ENCODE measurements around the gene STAG2. TPM values are rescaled to one million over a fixed set of nuclear protein-coding genes. Genes with fewer than 3 reads are reported as not detected.

STAG2 gene
- total RNA-seq, 2 donors from 2014 or later, result 56.7 to 84.8 TPM

DNA sequence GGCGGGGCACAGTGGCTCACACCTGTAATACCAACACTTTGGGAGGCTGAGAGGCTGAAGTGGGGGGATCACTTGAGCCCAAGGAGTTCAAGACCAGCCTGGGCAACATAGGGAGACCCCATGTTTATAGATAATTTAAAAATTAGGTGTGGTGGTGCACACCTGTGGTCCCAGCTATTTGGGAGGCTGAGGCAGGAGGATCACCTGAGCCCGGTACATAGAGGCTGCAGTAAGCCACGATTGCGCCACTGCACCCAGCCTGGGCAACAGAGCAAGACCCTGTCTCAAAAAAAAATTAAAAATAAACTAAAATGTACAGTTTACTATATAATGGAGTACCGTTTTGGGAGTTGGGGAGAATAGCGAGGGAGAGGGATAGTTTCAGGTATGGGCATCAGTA, 4.2 kb downstream of the STAG2 start:
- no peaks in the 10 kb centered on the region for H3K36me3 ChIP-seq
- H3K9ac ChIP-seq (ENCODE audit: low read depth in 2 of 2, low read length in 2 of 2), result no peak overlapping the region
- TF ChIP-seq, protein P1, sequence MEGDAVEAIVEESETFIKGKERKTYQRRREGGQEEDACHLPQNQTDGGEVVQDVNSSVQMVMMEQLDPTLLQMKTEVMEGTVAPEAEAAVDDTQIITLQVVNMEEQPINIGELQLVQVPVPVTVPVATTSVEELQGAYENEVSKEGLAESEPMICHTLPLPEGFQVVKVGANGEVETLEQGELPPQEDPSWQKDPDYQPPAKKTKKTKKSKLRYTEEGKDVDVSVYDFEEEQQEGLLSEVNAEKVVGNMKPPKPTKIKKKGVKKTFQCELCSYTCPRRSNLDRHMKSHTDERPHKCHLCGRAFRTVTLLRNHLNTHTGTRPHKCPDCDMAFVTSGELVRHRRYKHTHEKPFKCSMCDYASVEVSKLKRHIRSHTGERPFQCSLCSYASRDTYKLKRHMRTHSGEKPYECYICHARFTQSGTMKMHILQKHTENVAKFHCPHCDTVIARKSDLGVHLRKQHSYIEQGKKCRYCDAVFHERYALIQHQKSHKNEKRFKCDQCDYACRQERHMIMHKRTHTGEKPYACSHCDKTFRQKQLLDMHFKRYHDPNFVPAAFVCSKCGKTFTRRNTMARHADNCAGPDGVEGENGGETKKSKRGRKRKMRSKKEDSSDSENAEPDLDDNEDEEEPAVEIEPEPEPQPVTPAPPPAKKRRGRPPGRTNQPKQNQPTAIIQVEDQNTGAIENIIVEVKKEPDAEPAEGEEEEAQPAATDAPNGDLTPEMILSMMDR (IDR thresholded peaks at IDR 0.05), result no peak
- no peak overlapping the region for H3K27ac ChIP-seq
- no peaks in the 10 kb centered on the region for H3K27me3 ChIP-seq
- intact Hi-C loops (cut with DNase I), result no loop called here
- no peaks in the 10 kb centered on the region for H3K9me3 ChIP-seq
- H3K4me3 ChIP-seq, result no peak overlapping the region
- DNase-seq, result no peak
- no peaks in the 10 kb centered on the region for H3K4me1 ChIP-seq

DNA sequence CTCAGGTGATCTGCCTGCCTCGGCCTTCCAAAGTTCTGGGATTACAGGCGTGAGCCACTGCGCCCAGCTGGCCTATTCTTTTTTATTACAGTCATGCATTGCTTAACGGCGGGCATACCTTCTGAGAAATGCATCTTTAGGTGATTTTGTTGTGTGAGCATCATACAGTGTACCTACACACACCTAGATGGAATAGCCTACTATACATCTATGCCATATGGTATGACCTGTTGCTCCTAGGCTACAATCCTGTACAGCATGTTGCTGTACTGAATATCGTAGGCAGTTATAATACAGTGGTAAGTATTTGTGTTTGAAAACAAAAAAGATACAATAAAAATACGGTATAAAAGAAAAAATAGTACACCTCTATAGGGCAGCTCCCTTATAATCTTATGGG, 6.0 kb downstream of the STAG2 start:
- no peak for DNase-seq
- Histone ChIP-seq H3K27me3 (no peaks in the 10 kb centered on the region), H3K9me3 (no peaks in the 10 kb centered on the region), H3K27ac (no peak overlapping the region), H3K36me3 (no peaks in the 10 kb centered on the region), H3K4me3 (no peak overlapping the region), H3K9ac (ENCODE audit: low read depth in 2 of 2, low read length in 2 of 2) (no peak overlapping the region), H3K4me1 (no peaks in the 10 kb centered on the region)
- TF ChIP-seq, protein P1 (IDR thresholded peaks at IDR 0.05), result no peak
- intact Hi-C loops (cut with DNase I), result no loop called here

DNA sequence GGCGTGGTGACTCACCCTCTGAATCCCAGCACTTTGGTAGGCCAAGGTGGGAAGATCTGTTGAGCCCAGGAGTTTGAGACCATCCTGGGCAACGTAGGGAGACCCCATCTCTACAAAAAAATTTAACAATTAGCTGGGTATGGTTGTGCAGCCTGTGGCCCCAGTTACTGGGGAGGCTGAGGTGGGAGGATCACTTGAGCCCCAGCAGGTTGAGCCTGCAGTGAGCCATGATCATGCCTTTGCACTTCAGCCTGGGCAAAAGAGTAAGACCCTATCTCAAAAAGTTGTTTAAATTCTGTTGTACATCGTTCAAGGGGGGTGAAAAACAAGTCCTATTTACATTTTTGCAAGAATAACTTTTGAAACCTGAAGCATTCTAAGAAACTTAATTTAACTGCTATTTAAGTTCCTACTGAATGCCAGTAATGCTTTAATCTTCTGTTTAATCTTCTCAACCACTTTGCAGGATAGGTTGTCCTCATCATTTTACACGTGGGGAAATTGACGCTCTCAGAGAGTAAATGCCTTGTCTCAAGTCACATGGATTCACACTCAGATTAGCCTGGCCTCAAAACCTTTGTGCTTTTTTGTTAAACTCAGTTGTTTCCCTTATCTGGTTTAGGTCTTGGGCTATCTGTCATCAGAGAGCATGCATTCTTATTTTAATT, 7.0 kb downstream of the STAG2 start:
- no peak overlapping the region for H3K27ac ChIP-seq
- H3K36me3 ChIP-seq, result no peaks in the 10 kb centered on the region
- no peak overlapping the region for H3K9ac ChIP-seq (ENCODE audit: low read depth in 2 of 2, low read length in 2 of 2)
- no peak for DNase-seq
- H3K4me1 ChIP-seq, result no peaks in the 10 kb centered on the region
- H3K4me3 ChIP-seq, result no peak overlapping the region
- H3K9me3 ChIP-seq, result no peaks in the 10 kb centered on the region
- TF ChIP-seq, protein P1 (IDR thresholded peaks at IDR 0.05), result no peak
- intact Hi-C loops (cut with DNase I), result no loop called here
- no peaks in the 10 kb centered on the region for H3K27me3 ChIP-seq

DNA sequence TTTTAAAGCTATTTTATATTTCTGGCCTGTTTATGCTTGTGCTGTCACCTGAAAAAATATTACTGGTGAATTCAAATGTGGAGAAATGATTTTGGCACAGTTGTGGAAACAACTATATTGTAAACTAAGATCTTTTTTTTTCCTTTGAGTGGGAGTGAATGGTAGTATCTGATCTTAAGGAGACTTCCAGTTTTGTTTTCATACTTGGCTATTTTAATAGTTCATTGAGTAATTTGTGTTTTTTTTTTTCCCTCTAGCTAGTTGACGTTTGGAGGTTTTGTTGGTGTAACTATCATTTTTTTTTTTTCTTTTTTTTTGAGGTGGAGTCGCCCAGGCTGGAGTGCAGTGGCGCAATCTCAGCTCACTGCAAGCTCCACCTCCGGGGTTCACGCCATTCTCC, 10.5 kb downstream of the STAG2 start:
- no peaks in the 10 kb centered on the region for H3K9me3 ChIP-seq
- H3K27ac ChIP-seq, result no peak overlapping the region
- H3K9ac ChIP-seq (ENCODE audit: low read depth in 2 of 2, low read length in 2 of 2), result no peak overlapping the region
- TF ChIP-seq, protein P1 (IDR thresholded peaks at IDR 0.05), result no peak
- H3K36me3 ChIP-seq, result no peaks in the 10 kb centered on the region
- no peak overlapping the region for H3K4me3 ChIP-seq
- H3K4me1 ChIP-seq, result no peaks in the 10 kb centered on the region
- H3K27me3 ChIP-seq, result no peaks in the 10 kb centered on the region
- DNase-seq, result no peak
- intact Hi-C loops (cut with DNase I), result no loop called here

DNA sequence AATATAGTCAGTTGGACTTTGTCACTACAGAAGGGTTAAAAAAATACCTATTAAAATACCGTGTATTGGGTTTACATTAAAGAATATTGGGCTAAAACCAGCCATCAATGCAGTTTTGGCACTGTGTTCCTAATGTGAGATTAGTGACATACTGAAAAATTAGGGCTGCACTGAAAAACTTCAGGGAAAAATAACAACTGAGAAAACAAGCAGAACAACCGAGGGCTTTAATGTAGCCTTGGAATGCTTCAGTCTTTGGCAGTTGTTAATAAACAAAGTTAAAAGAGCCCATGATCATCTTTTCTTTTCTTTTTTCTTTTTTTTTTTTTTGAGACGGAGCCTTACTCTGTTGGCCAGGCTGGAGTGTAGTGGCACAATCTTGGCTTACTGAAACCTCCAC, 12.4 kb downstream of the STAG2 start:
- no peak for DNase-seq
- no peaks in the 10 kb centered on the region for H3K36me3 ChIP-seq
- no peak overlapping the region for H3K27ac ChIP-seq
- no peaks in the 10 kb centered on the region for H3K27me3 ChIP-seq
- H3K9me3 ChIP-seq, result no peaks in the 10 kb centered on the region
- H3K4me1 ChIP-seq, result no peaks in the 10 kb centered on the region
- TF ChIP-seq, protein P1 (IDR thresholded peaks at IDR 0.05), result no peak
- no peak overlapping the region for H3K4me3 ChIP-seq
- intact Hi-C loops (cut with DNase I), result no loop called here
- H3K9ac ChIP-seq (ENCODE audit: low read depth in 2 of 2, low read length in 2 of 2), result no peak overlapping the region

Measured in colonic mucosa (tissue), 4 donors.